HG02759 (cell line): ENCODE measurements around the gene BRCA1.
"Not testable (repeated sequence)": the region's sequence is repeated elsewhere in the genome, so short reads cannot be mapped to it uniquely, and the experiment has no call there.

Experiments
- ATAC-seq: cut with Tn5 transposase; IDR thresholded peaks from one replicate; pipeline ENCODE4 v1.9.1; 2021; ENCODE audit warnings: mild to moderate bottlenecking, moderate library complexity; ENCODE audit not compliant: unreplicated experiment

BRCA1 gene

DNA sequence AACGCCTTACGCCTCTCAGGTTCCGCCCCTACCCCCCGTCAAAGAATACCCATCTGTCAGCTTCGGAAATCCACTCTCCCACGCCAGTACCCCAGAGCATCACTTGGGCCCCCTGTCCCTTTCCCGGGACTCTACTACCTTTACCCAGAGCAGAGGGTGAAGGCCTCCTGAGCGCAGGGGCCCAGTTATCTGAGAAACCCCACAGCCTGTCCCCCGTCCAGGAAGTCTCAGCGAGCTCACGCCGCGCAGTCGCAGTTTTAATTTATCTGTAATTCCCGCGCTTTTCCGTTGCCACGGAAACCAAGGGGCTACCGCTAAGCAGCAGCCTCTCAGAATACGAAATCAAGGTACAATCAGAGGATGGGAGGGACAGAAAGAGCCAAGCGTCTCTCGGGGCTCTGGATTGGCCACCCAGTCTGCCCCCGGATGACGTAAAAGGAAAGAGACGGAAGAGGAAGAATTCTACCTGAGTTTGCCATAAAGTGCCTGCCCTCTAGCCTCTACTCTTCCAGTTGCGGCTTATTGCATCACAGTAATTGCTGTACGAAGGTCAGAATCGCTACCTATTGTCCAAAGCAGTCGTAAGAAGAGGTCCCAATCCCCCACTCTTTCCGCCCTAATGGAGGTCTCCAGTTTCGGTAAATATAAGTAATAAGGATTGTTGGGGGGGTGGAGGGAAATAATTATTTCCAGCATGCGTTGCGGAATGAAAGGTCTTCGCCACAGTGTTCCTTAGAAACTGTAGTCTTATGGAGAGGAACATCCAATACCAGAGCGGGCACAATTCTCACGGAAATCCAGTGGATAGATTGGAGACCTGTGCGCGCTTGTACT, at the start of gene BRCA1:
Gene BRCA1, minus strand, starts transcription at position 232 of the 834 bp plus-strand sequence. CDS start 1,268 bp downstream, outside the sequence.
- ATAC-seq = peak; percentile 95

GRCh38 chr17:43171586-43172487, 46.7 kb upstream of the BRCA1 start:
- ATAC-seq = no peak

DNA sequence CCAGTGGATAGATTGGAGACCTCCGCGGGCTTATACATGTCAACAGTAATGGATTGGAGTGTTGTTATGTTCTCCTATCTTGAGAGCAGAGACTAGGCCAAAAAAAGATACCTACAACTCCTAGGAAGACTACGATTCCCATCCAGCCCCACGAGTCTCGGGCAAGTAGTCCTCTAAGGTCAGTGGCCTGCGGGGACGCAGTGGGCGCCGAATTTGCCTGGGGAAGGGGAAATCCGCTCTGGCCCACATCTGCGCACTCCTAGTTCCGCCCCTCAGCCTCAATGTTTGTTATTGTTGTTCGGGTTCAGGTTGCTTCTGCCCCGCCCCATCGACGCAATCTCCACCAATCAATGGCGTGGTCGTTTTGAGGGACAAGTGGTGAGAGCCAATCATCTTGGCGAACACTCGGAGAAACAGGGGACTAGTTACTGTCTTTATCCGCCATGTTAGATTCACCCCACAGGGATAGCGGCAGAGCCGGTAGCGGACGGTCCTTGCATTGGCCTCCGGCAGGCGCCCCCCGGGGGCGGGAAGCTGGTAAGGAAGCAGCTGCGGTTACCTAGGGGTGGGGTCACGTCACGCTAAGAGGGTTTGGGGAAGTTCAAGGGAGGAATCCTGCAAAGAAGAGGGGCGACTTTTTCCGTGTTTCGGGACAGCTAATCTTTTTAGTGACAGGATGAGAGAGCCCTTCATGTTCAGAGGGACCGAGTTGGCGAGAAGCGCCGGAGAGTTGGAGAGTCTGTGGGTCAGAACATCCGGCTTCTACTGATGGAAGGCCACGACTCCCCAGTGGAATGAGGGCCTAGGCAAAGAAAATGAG, 45.8 kb upstream of the BRCA1 start, which contains the start of gene NBR1:
Gene NBR1, plus strand, starts transcription at position 449 of the 820 bp plus-strand sequence. CDS start 4,586 bp downstream, outside the sequence.
- ATAC-seq = peak; percentile 77

DNA sequence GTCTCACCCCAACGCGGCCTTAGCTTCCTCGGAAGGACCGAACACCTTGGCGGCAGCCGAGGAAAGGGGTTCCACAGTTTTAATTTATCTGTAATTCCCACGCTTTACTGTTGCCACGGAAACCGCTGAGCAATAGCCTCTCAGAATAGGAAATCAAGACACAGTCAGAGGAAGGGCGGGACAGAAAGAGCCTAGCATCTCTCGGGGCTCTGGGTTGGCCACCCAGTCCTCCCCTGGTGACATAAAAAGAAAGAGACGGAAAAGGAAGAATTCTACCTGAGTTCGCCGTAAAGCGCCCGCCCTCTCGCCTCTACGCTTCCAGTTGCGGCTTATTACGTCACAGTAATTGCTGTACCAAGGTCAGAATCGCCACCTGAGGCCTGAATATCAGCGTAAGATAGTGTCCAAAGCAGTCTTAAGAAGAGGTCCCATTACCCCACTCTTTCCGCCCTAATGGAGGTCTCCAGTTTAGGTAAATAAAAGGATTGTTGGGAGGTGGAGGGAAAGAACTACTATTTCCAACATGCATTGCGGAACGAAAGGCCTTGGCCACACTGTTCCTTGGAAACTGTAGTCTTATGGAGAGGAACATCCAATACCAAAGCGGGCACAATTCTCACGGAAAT, 45.1 kb upstream of the BRCA1 start:
- peak; percentile 69 for ATAC-seq

DNA sequence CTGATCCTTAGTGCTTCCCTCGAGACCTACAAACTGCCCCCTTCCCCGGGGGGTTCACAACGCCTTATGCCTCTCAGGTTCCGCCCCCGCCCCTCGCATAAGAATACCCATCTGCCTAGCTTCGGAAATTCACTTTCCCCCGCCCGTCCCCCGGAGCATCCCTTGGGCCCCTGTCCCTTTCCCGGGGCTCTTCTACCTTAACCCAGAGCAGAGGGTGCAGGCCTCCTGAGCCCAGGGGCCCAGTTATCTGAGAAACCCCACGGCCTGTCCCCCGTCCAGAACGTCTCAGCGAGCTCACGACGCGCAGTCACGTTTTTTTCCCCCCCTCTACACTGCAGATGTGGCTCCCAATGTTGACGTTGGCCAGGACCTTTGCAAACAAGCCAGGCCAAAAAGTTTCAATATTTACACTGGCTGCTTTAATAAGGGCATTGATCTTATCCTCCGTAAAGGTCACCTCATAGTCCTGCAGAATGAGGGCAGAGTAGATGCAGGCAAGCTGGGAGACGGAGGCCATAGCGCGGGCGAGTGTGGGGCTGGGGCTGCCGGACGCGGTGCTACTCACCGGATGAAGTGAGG, 44.5 kb upstream of the BRCA1 start:
- peak; percentile 24 for ATAC-seq

DNA sequence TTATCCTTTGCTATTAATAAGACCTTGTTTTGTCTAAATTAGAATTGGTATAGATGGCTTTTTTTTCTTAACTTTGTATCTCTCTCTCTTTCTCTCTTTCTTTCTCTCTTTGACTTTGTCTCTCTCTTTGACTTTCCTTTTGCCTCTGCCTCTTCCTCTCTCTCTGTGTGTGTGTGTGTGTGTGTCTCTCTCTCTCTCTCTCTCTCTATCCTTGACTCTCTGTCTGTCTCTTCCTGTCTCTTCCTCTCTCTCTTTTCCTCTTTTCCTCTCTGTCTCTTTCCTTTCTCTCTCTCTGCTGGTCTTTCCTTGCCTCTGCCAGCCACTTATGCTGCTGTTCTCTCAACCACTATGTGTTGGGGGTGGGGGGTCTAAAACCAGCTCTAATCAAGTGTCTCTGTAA, 40.8 kb upstream of the BRCA1 start:
- not testable (repeated sequence) for ATAC-seq

DNA sequence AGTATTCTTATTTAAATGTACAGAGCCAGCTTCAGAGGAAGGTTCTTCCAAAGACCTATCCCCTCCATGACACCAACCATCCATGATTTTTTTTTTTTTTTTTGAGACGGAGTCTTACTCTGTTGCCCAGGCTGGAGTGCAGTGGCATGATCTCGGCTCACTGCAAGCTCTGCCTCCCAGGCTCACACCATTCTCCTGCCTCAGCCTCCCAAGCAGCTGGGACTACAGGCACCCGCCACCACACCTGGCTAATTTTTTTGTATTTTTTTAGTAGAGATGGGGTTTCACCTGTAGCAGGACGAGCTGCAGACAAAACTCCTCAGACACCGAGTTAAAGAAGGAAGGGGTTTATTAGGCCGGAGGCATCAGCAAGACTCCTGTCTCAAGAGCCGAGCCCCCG, 34.8 kb upstream of the BRCA1 start:
- not testable (repeated sequence) for ATAC-seq

DNA sequence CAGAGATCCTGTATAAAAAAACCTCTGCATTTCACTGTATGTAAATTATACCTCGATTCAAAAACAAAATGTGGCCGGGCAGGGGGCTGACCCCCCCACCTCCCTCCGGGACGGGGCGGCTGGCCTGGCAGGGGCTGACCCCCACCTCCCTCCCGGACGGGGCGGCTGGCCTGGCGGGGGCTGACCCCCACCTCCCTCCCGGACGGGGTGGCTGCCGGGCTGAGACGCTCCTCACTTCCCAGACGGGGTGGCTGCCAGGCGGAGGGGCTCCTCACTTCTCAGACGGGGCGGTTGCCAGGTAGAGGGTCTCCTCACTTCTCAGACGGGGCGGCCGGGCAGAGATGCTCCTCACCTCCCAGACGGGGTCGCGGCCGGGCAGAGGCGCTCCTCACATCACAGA, 34.1 kb upstream of the BRCA1 start:
- not testable (repeated sequence) for ATAC-seq

DNA sequence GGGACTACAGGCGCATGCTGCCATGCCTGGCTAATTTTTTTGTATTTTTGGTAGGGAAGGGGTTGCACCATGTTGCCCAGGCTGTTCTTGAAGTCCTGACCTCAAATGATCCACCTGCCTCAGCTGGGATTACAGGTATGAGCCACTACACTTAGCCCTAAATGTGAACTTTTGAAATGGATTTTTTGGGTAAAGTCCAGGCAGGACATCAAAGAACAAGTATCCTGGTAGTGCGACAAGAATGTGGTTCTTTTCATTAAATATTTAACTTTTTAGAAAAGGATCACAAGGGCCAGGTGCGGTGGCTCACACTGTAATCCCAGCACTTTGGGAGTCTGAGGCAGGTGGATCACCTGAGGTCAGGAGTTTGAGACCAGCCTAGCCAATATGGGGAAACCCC, 30.5 kb upstream of the BRCA1 start:
- ATAC-seq = no peak

DNA sequence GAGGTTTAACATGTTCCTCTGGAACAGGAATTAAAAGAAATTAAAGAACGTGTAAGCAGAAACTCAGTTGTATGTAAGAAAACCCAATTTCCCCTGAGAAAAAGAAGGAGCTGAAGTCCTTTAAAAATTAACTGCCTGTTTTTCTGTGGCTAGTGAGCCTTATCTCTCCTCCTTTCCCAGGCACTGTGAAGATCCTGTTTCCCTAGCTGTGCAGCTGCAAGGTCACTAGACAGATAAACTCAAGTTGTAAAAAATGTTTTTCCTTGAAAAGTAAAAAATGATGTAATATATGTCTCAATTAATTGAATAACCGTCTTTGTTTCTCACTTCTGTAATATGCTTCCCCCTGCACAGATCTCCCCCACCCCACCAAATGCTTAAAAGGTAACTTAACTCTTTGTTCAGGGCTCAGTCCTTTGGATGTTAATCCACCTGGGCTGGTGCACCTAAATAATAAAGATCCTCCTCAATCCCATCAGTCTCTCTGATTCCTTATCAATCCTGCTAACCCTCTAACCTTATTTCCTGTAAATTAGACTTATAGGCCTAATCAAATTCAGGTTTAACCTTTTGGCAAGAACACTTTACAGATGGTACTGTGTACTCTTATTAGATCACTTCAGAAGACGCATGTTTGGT, 28.2 kb upstream of the BRCA1 start:
- ATAC-seq = not testable (repeated sequence)

DNA sequence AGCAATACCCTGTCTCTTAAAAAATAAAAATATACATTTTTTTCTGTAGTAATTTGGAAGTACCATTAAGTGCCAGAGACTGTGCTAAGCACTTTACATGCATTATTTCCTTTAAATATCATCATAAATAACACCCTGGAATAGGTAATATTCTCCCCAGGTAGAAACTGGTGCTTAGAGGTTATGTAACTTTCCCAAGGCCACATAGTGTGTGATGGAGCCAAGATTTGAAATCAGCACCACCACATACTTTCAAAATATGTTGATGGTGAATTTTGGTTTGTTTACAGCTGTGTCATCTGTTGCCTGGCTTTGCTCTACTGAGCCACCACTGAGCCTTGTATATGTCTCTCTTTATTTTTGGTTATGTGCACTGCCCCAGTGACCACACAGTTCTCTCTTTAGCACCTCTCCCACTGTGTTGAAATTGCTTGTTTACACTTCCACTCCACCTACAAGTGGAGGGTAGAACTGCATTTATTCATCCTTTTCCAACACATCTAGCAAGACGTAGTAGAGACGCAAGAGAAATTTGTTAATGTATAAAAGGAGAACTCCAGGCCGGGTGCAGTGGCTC, 26.8 kb upstream of the BRCA1 start:
- ATAC-seq = no peak

DNA sequence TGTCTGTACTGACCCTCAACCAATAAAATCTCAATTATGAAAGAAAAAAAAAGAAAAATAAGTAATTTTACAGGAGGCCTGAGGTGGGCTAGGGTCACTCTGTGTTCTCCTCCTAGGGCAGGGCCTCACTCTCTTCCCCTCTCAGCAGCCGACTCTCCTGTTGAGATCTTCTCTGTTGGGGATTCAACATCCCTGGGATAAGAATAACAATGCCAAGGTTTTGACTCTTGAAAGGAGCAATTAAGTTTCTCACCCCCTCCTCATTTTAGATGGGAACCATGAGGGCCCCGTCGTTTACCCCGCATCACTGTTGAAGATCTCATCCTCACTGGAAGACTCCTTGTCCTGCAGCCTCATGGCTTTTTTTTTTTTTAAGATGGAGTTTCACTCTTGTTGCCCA, 21.5 kb upstream of the BRCA1 start:
- ATAC-seq = no peak

- ATAC-seq = no peak
These were observed 18.0 kb upstream of the BRCA1 start for GRCh38 chr17:43143201-43143600.

DNA sequence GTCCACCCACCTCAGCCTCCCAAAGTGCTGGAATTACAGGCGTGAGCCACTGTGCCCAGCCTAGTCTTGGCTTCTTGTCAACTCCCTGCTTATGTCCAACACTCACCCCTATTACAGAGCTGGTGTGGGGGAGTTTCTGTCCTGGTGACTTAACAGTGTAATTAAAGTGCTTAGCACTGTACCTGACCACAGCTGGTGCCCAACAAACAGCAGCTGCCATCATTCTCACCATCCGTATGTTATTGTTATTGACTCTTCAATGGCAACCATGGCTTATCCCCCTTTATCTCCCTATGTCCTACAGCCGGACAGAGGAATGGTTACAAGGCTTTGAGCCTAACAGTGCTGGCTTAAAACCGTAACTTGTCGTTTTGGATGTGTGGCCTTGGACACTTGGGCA, 17.0 kb upstream of the BRCA1 start:
- ATAC-seq = no peak

DNA sequence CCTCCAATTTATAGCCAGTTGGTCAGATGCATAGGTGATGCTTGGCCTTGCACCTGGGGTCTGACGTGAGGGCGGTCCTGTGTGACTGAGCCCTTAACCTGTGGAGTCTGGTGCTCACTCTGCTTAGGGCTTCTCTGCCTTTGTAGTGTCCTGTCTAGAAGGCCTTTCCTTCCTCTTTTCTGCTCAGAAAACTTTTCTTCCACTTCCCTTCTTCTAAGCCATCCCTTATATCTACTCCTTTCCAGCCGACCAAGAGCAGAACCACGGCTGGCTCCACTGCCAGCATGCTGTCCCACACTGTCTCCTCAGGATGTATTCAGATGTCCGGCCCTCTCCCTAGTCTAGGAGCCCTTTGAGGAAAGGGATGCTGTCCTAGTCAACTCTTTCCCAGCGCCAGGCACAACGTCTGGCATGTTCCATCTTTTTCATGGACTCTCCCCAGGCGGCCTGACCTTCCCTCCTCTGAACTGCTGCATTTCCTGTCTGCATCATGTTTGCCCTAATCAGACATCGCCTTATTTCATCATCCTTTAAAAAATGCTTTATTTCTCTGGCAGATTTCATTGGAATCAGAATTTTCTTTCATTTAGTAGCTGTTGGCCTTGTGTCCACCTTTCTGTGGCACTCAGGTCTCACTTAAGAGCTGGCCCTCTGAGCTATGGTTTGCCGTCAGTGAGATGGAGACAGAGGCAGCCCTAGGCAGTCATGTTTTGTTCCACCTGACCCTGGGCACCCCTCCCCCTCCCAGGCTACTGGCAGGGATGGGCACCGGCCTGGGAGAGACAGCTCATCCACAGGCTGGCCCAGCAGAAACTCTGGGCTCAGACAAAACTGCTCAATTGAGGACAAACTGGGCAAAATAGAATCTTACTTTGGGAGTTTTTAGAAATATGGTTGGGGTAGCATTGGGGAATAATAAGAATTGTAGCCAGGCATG, 15.5 kb upstream of the BRCA1 start:
- no peak for ATAC-seq

DNA sequence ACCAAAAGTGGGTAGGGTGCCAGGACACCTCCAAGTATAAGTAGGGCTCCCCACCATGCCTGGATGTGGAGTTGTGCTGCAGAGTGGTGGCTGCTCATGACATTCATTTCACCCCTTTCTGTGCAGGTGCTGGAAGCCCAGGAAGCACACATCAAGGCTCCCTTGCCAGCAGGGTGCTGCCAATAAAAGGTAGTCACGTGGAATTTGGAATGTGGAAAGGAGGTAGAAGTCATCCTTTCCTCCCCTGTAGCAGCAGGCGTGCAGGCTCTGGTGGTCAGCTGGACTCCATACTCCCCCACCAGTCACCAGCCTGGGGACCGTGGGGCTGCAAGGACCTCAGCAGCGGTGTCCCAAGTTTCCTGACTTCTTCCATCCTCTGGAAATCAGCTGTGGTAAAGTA, 13.4 kb upstream of the BRCA1 start:
- ATAC-seq = not testable (repeated sequence)

DNA sequence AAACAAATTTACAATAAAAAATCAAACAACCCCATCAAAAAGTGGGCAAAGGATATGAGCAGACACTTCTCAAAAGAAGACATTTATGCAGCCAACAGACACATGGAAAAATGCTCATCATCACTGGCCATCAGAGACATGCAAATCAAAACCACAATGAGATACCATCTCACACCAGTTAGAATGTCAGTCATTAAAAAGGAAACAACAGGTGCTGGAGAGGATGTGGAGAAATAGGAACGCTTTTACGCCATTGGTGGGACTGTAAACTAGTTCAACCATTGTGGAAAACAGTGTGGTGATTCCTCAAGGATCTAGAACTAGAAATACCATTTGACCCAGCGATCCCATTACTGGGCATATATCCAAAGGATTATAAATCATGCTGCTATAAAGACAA, 11.4 kb upstream of the BRCA1 start:
- ATAC-seq = not testable (repeated sequence)

- ATAC-seq = no peak
These were observed 10.3 kb upstream of the BRCA1 start for GRCh38 chr17:43135454-43135819.
